ENCODE results near the gene GIPC1. TPM values are rescaled to one million over a fixed set of nuclear protein-coding genes. Genes with fewer than 3 reads are reported as not detected.

Gene GIPC1, protein sequence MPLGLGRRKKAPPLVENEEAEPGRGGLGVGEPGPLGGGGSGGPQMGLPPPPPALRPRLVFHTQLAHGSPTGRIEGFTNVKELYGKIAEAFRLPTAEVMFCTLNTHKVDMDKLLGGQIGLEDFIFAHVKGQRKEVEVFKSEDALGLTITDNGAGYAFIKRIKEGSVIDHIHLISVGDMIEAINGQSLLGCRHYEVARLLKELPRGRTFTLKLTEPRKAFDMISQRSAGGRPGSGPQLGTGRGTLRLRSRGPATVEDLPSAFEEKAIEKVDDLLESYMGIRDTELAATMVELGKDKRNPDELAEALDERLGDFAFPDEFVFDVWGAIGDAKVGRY
- total RNA-seq (ENCODE audit: low replicate concordance), result 140 and 157 TPM in 2 replicates

GRCh38 chr19:14496029-14496833 is at the start of gene GIPC1:
TSS of gene GIPC1 (minus strand) at chr19:14496127. CDS start at chr19:14482976, 13,151 bp downstream.

DNA sequence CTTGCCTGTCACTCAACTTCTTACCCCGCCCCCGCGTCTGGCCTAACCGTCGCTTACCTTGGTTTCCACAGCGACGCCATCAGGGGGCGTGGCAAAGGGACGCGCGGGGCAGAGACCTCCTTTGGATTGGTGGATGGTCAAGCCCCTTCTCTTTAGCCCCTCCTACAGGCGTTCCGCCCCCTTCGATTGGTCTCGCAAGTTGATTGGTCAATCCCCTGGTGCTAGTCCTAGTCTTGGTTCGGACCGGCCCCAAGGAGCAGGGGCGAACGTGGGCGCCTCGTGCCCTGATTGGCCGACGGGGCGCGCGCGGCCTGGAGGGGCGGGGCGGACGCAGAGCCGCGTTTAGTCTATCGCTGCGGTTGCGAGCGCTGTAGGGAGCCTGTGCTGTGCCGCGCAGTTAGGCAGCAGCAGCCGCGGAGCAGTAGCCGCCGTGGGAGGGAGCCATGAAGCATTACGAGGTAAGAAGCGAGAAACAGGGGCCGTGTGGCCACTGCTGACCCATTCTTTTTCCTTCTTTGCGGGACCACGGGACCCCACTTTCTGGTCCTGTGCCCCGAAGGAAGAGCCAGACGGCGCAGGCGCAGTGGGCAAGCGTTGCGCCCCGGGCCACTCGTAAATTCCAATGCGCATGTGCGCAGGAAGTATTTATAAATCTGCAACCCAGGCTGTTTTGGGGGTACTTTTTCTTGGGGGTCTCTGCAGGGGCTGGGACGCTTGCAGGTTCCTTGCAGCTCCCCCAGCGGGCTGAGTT is 33.5 kb upstream of the GIPC1 start, which contains the start of gene TECR:
TECR (plus strand) TSS at position 341 of the 751 bp plus-strand sequence; CDS start at position 444, 103 bp downstream.

DNA sequence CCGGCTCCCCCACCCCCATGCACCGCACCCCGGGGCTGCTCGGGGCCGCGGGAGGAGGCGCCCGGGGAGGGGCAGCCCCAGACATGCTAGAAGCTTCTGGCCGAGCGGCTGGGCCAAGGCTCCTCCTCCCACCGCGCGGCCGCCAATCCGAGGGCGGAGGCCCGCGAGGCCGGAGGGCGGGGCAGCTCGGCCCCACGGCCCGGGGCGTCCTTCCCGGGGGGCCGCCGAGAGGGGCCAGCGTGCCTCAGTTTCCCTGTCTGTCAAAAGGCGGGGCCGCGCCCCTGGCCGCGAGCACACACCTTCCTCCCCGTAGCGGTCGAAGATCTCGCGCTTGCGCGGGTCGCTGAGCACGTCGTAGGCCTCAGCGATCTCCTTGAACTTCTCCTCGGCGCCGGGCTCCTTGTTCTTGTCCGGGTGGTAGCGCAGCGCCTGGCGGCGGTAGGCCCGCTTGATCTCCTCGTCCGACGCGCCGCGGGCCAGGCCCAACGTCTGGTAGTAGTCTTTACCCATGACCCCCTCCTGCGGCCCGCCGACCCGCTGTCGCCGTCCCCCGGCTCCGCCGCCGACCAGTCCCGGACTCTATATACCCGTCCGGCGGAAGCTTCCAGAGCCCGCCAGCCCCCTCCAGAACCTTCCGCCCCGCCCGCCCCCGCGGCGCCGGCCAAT is 22.0 kb upstream of the GIPC1 start, which contains the start of gene DNAJB1:
DNAJB1 (minus strand) TSS at position 558 of the 666 bp plus-strand sequence; CDS start at position 510, 48 bp downstream.

GRCh38 chr19:14475251-14476073 is 20.5 kb downstream of the GIPC1 start, which contains the start of gene PTGER1:
TSS of gene PTGER1 (minus strand) at chr19:14475354. CDS start at chr19:14474320, 1,034 bp downstream.

DNA sequence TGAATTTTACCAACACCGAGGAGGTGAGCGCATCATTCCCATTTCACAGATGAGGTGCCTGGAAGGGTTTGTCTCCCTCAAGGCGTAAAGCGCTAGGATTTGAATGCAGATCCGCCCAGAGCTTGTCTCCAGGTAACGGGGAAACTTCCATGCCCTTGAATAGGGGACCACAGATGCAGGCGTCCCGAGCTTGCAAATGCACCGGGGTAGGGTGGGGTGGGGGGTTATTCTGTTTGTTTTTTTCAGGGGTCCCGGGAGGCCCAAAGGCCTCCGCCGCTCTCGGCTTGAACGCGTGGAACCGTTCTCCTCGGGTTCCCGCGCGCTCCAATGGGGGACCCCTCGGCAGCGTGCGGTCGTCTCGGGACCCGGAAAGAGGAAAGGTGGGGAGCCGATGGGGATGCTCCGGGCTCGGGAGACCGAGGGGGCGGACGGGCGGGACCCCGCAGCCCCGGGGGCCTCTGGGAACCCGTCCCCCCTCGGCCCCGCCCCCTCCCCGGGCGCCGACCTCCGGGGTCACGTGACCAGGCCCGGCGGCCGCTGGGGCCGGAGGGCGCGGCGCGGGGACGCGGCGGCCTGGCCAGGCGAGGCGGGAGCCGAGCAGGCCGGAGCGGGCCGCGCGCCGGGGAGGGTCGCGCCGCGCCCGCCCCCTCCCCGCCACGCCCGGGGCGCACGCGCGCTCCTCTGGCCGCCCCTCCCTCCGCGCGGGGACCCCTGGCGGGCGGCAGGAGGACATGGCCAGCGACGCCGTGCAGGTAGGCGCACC is 63.0 kb downstream of the GIPC1 start, which contains the start of gene PKN1:
PKN1 (plus strand) TSS at position 516 of the 763 bp plus-strand sequence; CDS start at position 732, 216 bp downstream.

Other genes starting within 250 kb of the GIPC1 start
- 13.1 and 15.8 TPM in 2 replicates for gene ADGRE5, start 114.7 kb downstream of the GIPC1 start, total RNA-seq (ENCODE audit: low replicate concordance)
- gene DDX39A, start 76.8 kb downstream of the GIPC1 start, total RNA-seq (ENCODE audit: low replicate concordance), result 37.4 and 46.2 TPM in 2 replicates
- gene PKN1, start 62.8 kb downstream of the GIPC1 start, total RNA-seq (ENCODE audit: low replicate concordance), result 137 and 164 TPM in 2 replicates
- gene PTGER1, start 20.8 kb downstream of the GIPC1 start, total RNA-seq (ENCODE audit: low replicate concordance), result 0.12 and 1.5 TPM in 2 replicates
- gene DNAJB1, start 22.3 kb upstream of the GIPC1 start, total RNA-seq (ENCODE audit: low replicate concordance), result 38.9 and 73.2 TPM in 2 replicates
- gene TECR, start 33.5 kb upstream of the GIPC1 start, total RNA-seq (ENCODE audit: low replicate concordance), result 28.1 and 35.0 TPM in 2 replicates
- gene NDUFB7, start 75.9 kb upstream of the GIPC1 start, total RNA-seq (ENCODE audit: low replicate concordance), result 224 and 415 TPM in 2 replicates
- not detected in 2 replicates for gene CLEC17A, start 87.0 kb upstream of the GIPC1 start, total RNA-seq (ENCODE audit: low replicate concordance)
- not detected in 2 replicates for gene ADGRE3, start 178.7 kb upstream of the GIPC1 start, total RNA-seq (ENCODE audit: low replicate concordance)
- 15.0 and 20.1 TPM in 2 replicates for gene ZNF333, start 193.9 kb upstream of the GIPC1 start, total RNA-seq (ENCODE audit: low replicate concordance)

Measured in smooth muscle cell of the coronary artery (primary cell).